ENCODE results near the gene KLHL28.

DNA sequence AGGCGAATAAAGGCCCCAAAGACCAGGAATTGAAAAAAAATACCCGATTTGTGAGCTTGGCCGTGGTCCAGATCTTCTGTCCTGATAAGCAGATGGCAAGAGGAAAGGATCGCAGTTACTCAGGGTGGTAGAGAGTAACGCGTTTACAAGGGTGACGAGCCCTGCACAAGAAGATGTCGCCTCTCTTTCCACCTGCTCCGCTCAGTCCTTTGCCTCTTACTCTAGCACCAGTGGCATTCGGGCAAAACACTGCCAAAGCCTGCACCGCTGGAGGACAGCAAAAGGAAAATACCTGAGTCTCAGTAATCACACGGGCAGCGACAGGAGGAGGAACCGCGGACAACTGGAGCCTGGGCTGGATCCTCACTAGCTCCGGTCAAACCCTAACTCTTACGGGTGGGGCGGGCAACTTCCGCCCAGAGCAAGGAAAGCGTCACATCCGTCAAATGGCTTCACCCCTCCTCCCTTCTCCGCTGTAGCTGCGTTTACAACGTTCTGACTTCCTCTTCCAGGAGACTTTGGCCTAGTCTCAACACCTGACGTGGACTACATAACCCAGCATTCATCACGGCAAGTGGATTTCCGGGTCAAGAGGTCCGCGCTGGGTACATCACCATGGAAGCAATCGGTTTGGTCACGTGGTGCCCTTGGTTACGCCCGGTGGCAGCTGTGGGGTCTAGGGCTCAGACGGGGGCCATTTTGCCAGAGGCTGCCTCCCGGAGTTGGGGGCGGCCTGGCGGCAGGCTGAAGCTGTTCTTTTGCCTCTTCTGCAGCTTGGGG, at the start of gene KLHL28, which contains the start of gene TOGARAM1:
- TF ChIP-seq, protein P1, sequence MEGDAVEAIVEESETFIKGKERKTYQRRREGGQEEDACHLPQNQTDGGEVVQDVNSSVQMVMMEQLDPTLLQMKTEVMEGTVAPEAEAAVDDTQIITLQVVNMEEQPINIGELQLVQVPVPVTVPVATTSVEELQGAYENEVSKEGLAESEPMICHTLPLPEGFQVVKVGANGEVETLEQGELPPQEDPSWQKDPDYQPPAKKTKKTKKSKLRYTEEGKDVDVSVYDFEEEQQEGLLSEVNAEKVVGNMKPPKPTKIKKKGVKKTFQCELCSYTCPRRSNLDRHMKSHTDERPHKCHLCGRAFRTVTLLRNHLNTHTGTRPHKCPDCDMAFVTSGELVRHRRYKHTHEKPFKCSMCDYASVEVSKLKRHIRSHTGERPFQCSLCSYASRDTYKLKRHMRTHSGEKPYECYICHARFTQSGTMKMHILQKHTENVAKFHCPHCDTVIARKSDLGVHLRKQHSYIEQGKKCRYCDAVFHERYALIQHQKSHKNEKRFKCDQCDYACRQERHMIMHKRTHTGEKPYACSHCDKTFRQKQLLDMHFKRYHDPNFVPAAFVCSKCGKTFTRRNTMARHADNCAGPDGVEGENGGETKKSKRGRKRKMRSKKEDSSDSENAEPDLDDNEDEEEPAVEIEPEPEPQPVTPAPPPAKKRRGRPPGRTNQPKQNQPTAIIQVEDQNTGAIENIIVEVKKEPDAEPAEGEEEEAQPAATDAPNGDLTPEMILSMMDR (IDR thresholded peaks at IDR 0.05; ENCODE audit: poor library complexity), result no peak
- no peak for TF ChIP-seq EZH2 (IDR thresholded peaks at IDR 0.05; ENCODE audit: borderline replicate concordance)
- TF ChIP-seq EZH2phosphoT487 (IDR thresholded peaks at IDR 0.05; ENCODE audit: low read depth, severe bottlenecking, unreplicated experiment), result no peak

All from hepatocyte (in vitro differentiated cells).